Bronchial epithelial cell (primary cell): ENCODE data around the gene NCEH1. TPM values are rescaled to one million over a fixed set of nuclear protein-coding genes. Genes with fewer than 3 reads are reported as not detected.
A peak's percentile ranks its signal among the peaks of the same experiment; 100 is the strongest.

ENCODE experiments used
- DNase-seq: peaks from one replicate; pipeline ENCODE4 v3.0.0-alpha.2; 2010; ENCODE audit warnings: low read depth
- FAIRE-seq: peaks from 2 replicates; lab custom pipeline; 2011; peaks lifted over from hg19 to GRCh38; lab: Jason Lieb, UNC
- H3K27me3 ChIP-seq: 2 replicates; pipeline ENCODE4 v1.5.1; 2011; ENCODE audit warnings: low read length; ENCODE audit not compliant: control insufficient read depth, insufficient read depth
- H3K36me3 ChIP-seq: 2 replicates; pipeline ENCODE4 v1.5.1; 2011; ENCODE audit warnings: low read length; ENCODE audit not compliant: control insufficient read depth, insufficient read depth
- H3K4me3 ChIP-seq: 2 replicates; pipeline ENCODE4 v1.5.1; 2011; ENCODE audit warnings: mild to moderate bottlenecking, low read depth, low read length, control low read depth
- CTCF ChIP-seq: IDR thresholded peaks from 2 replicates; pipeline ENCODE4 v1.5.1; 2011; ENCODE audit warnings: mild to moderate bottlenecking, moderate library complexity, low read length, control low read depth, inconsistent platforms; ENCODE audit not compliant: insufficient read depth, severe bottlenecking
- total RNA-seq: library from RNA; depleted of rRNA; stranded (reverse); fragments of >200 nt; gene quantifications from 2 replicates; pipeline ENCODE4 v1.2.1, GENCODE V29; 2014

Gene NCEH1
- total RNA-seq, 1 donor from 2014 or later, result 5.3 TPM

- H3K27me3 ChIP-seq, result no peaks in the 10 kb centered on the region
- TF ChIP-seq CTCF, result no peak
- no peaks in the 10 kb centered on the region for H3K36me3 ChIP-seq
- no peak overlapping the region for H3K4me3 ChIP-seq
- DNase-seq (no peak), FAIRE-seq (no peak)
Observed at GRCh38 chr3:172651936-172652625, 58.8 kb downstream of the NCEH1 start.

GRCh38 chr3:172649987-172650386 lies 60.9 kb downstream of the NCEH1 start:
- no peak for TF ChIP-seq CTCF
- H3K4me3 ChIP-seq, result no peak overlapping the region
- FAIRE-seq, result no peak
- no peaks in the 10 kb centered on the region for H3K36me3 ChIP-seq
- DNase-seq, result no peak
- H3K27me3 ChIP-seq, result no peaks in the 10 kb centered on the region

- FAIRE-seq (no peak), DNase-seq (peak; percentile 70)
- H3K27me3 ChIP-seq, result no peaks in the 10 kb centered on the region
- no peak overlapping the region for H3K4me3 ChIP-seq
- TF ChIP-seq CTCF, result no peak
- no peaks in the 10 kb centered on the region for H3K36me3 ChIP-seq
Observed at GRCh38 chr3:172648747-172649146, 62.1 kb downstream of the NCEH1 start.

- Histone ChIP-seq H3K4me3 (no peak overlapping the region), H3K27me3 (no peaks in the 10 kb centered on the region), H3K36me3 (no peaks in the 10 kb centered on the region)
- no peak for TF ChIP-seq CTCF
- DNase-seq, result peak; percentile 59
- FAIRE-seq, result no peak
Observed at GRCh38 chr3:172647823-172648222, 63.0 kb downstream of the NCEH1 start.

- no peak for DNase-seq
- FAIRE-seq, result no peak
- Histone ChIP-seq H3K27me3 (no peaks in the 10 kb centered on the region), H3K36me3 (no peaks in the 10 kb centered on the region), H3K4me3 (no peak overlapping the region)
- no peak for TF ChIP-seq CTCF
Observed at GRCh38 chr3:172647080-172647479, 63.8 kb downstream of the NCEH1 start.
